8988T (cell line): ENCODE measurements around the gene GMFB.
"Not testable (repeated sequence)": the region's sequence is repeated elsewhere in the genome, so short reads cannot be mapped to it uniquely, and the experiment has no call there.

Experiments
- DNase-seq: peaks from one replicate; pipeline ENCODE4 v3.0.0; 2011

Gene GMFB

GRCh38 chr14:54457609-54457996 lies 31.2 kb downstream of the GMFB start:
- DNase-seq = no peak

DNA sequence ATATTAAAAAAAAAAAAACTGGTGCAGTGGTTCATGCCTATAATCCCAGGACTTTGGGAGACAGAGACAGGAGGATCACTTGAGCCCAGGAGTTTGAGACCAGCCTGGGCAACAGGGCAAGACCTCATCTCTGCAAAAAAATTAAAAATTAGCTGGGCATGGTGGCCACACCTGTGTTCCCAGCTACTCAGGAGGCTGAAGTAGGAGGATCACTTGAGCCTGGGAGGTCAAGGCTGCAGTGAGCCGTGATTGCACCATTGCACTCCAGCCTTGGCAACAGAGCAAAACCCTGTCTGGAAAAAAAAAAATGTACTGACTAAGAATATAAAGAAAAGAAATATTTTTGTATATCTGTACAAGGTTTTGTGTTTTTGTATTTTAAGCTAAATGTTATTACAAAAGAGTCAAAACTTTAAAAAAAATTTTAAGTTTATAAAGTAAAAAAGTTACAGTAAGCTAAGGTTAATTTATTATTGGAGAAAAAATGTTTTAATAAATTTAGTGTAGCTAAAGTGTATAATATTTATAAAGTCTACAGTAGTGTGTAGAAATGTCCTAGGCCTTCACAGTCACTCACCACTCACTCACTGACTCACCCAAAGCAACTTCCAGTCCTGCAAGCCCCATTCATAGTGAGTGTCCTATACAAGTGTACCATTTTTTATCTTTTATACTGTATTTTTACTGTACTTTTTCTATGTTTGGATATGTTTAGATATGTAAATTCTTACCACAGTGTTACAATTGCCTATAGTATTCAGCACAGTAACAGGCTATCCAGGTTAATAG lies 31.8 kb downstream of the GMFB start:
- DNase-seq = not testable (repeated sequence)

- no peak for DNase-seq
Measured at GRCh38 chr14:54455363-54455762, 33.4 kb downstream of the GMFB start.

DNA sequence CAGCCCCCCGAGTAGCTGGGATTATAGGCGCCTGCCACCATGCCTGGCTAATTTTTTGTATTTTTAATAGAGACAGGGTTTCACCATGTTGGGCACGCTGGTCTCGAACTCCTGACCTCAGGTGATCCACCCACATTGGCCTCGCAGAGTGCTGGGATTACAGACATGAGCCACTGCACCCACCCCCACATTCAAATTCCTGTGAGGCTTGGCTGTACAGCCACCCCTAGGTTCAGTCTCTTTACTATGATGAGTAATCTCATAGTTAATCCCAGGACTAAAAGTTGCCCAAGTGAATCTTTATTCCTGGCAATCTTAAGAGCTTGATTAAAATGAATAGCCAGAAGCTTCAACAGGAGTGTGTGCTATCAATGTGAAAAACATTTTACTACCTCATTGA lies 34.8 kb downstream of the GMFB start:
- not testable (repeated sequence) for DNase-seq

GRCh38 chr14:54453252-54453651 lies 35.5 kb downstream of the GMFB start:
- DNase-seq = no peak

GRCh38 chr14:54451961-54452360 lies 36.8 kb downstream of the GMFB start:
- DNase-seq = no peak

DNA sequence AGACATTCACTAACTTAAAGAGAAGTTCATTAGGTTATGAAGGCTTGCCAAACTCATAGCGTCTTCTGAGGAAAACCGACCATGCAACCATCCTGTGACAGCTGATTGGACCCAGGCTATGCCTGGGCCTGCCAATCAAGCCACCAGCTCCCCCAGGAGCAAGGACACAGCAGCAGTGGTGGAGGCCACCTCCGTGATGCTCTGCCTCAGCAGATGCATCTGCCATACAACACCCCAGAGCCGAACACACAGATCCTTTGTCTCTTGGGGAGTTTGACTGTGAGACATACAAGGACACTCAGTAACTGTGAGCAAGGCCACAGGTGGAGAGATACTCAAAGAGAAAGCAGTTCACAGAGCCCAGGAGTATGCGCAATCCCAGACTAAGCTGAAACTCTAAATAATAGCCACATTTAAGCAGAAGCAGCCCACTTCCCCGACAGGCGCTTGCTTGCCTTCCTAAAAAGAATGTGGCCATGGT lies 37.6 kb downstream of the GMFB start:
- DNase-seq = no peak

- DNase-seq = no peak
Measured at GRCh38 chr14:54450535-54450934, 38.2 kb downstream of the GMFB start.

GRCh38 chr14:54447231-54447692 lies 41.5 kb downstream of the GMFB start:
- DNase-seq = no peak

DNA sequence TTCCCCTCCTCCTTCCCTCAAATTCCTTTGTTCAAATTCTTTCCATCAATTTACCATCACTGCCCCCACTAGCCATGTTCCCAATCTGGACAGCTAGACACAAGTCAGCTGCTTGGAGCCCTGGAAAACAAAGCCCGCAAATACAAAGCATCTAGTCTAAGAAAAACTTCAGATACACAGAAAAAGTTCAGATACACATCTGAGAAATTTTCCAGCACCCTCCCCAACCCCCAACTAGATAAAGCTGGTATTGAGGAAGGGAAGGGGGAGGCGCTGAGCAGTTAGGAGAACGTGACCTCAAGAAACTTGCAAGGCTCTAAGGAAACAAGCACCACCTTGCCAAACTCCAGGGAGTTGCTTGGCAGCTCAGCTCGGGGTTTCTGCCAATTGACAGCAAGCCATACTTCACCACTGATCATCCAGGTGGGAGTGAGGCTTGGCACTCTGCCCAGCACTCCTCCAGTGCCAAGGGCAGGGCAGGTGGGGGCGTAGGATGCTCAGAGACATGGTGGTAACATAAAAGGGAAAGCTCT lies 42.6 kb downstream of the GMFB start:
- no peak for DNase-seq

DNA sequence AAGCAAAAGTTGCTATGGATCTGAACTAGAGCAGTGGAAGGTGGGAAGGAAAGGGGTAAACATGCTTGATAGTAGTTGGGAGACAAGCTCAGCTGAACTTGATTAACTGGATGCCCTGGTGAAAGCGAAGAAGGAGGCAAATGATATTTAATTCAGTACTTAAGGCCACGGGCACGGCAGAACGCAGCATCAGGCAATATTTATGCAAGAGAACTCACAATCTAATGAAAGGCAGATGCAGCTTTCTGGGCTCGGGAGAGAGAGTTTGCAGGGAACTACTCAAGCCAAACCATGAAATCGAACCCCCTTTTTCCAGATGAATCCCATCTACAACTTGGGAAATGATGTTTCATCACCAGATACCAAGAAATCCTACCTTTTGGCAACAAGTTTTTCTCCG lies 44.1 kb downstream of the GMFB start:
- no peak for DNase-seq

DNA sequence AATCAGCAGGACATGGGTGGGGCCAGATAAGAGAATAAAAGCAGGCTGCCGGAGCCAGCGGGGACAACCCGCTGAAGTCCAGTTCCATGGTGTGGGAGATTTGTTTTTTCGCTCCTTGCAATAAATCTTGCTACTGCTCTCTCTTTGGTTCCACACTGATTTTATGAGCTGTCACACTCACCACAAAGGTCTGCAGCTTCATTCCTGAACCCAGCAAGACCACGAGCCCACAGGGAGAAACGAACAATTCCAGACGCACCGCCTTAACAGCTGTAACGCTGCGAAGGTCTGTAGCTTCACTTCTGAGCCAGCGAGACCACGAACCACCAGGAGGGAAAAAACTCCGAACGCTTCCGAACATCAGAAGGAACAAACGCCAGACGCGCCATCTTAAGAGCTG lies 44.8 kb downstream of the GMFB start:
- no peak for DNase-seq

DNA sequence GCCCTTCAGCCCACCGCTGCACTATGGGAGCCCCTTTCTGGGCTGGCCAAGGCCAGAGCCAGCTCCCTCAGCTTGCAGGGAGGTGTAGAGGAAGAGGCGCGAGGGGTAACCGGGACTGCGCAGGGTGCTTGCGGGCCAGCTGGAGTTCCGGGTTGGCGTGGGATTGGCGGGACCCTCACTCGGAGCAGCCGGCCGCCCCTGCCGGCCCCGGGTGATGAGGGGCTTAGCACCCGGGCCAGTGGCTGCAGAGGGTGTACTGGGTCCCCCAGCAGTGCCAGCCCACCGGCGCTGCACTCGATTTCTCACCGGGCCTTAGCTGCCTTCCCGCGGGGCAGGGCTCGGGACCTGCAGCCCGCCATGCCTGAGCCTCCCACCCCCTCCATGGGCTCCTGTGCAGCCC lies 45.8 kb downstream of the GMFB start:
- not testable (repeated sequence) for DNase-seq

DNA sequence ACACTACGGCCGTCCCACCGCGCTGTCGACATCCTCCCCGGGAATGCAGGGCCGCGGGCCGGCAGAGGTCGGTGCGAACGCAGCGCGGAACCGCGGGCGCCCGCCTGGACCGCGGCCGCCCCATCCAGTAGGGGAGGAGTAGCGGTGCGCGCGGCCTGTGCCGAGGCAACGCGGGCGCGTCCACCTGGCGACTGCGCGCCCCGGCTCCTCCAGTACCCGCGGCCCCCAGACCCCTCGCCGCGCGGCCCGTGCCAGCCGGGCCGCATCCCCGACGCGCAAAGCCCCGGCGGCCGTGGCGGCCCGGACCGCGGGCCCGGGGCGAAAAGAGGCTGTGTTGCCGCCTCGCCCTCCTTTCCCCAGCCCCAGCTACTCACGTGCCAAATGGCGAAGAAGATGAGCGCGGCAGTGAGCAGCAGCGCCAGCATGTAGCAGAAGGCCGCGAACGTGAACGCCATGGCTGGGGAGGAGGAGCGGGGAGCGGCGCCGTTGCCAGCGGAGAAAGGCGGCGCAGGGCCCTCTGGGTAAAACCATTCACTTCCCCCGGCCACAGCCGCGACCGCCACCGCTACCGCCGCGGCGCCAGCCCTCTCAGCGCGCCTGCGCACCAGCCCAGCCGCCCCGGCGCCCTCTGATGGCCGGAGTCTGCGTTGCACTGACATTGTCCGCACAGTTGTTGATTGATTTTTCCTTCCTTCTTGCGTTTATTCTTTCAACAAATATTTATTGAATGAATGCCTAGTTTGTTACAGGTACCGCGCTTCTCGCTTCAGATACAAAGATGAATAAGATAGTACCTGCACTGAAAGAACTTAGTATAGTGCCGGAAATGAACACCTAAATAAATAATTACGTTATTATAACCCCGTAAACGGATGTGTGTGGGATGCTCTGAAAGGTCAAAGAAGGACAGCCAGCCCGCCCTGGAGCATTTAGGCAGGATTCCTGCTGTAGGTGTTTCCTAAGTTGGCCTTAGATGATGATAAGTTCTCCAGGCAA lies 47.6 kb downstream of the GMFB start, which contains the start of gene CNIH1:
TSS of gene CNIH1 (minus strand) at position 502 of the 996 bp plus-strand sequence. CDS start at position 455, 47 bp downstream.
- DNase-seq = peak; percentile 98

DNA sequence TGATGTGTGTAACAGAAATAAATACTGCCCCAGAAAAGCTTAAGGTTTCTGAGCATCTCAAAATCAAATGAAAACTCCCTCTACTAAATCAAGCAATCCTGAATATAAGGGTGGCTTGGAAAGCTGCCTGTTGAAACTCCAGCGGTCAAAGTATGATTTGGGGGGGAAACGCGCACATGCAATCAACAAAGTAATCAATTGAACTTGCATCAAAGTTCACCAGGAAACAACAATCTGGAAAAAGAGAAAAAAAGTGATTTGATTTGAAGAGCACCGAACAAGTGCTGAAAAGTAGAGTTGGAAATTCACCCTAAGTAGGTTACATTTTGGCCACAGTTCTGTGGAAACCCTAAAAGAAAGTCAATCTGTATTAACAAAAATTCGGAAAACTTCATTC lies 48.3 kb downstream of the GMFB start:
- DNase-seq = no peak

DNA sequence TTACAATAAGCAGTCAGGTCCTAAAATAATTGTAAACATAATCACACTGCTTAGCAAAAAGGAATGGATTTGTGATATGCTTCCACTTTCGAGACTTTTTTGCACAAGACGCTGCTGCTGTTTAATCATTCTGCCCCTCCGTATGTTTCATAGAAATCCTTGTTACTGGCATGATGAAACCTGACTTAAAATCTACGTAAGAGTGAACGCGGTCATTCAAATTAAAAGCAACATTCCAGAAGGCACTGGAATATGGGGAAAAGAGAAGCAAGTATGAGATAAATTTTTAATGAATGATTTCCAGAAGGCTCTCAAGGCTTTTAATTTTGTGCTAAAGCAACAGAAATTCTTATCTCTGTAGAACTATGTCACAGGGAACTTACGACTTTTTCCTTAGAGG lies 48.7 kb downstream of the GMFB start:
- no peak for DNase-seq

- no peak for DNase-seq
Measured at GRCh38 chr14:54438703-54439102, 50.1 kb downstream of the GMFB start.

DNA sequence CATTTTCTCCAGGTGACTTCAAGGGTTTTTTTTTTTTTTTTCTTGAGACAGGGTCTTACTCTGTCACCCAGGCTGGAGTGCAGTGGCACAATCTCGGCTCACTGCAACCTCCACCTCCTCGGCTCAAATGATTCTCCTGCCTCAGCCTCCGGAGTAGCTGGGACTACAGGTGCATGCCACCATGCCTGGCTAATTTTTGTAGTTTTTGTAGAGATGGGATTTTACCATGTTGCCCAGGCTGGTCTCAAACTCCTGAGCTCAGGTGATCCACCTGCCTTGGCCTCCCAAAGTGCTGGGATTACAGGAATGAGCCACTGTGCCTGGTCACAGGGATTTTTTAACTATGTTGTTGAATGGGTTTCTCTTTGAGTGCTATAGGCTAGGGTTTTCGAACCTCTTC lies 50.8 kb downstream of the GMFB start:
- not testable (repeated sequence) for DNase-seq

GRCh38 chr14:54435500-54435981 lies 53.2 kb downstream of the GMFB start:
- no peak for DNase-seq

DNA sequence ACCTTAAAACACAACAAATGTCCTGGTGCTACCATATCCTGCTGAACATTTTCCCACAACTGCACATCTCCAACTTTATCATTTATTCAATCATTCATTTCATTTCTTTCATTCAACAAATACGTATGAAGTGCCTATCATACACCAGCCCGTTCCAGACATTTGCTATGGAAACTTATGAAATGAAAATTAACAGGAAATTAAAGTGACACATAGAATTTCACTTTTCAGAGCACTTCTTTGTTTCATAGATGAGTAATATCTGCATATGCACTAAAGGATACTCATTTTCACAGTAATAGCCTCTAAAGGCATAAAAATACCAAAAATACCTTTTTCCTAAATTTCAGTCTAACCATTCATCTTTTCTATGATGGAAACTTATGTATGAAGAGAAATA lies 60.3 kb downstream of the GMFB start:
- DNase-seq = no peak

DNA sequence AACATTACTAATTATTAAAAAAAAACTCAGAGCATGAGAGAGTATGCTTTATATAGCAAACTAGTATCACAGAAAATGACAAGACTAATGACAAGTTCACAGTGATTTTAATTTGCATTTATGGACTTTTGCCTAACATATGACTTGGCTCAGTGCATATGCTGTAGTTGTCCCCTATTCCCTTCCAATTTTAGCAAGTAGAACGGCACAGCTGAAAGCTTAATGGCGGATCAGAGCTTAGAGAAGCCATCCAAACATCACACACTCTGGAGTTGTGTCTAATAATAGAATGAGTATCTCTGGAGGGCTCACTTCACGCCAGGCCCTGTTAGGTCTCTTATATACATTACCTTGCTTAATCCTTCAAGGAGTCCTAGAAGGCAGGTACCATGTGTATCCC lies 60.9 kb downstream of the GMFB start:
- no peak for DNase-seq

GRCh38 chr14:54425537-54426274 lies 63.1 kb downstream of the GMFB start:
- no peak for DNase-seq
